ENCODE measurements around the gene IMP4.
"Not testable (repeated sequence)": the region's sequence is repeated elsewhere in the genome, so short reads cannot be mapped to it uniquely, and the experiment has no call there.

Gene IMP4

DNA sequence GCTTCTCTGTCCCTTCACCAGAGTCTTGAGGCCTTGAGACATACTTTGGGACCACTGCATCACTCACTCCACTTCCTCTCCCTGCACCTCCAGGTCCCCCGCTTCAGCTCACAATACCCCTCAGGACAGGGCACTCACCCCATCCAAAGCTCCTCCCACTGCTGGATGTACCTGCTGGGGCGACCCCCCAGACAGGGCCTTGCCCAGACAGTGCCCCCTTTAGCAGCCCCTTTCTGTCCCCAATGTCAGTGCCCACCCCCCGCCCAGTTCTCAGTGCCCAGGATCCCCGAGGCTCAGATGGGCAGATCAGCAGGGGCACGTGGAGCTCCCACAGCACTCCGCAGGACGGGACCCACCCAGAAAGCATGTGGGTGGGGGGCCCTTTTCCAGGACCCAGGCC lies 23.8 kb upstream of the IMP4 start:
- H3K4me1 ChIP-seq (ENCODE audit: control insufficient read depth in 1 of 2, insufficient read depth in 1 of 2, low read depth in 1 of 2, low read length in 1 of 2), result no peaks in the 10 kb centered on the region
- no peak overlapping the region for H3K27ac ChIP-seq
- peaks cover 42% of the 10 kb centered on the region for H3K27me3 ChIP-seq
- no peak overlapping the region for H3K4me3 ChIP-seq (ENCODE audit: low read depth in 1 of 2, low read length in 1 of 2)
- TF ChIP-seq, protein P1, sequence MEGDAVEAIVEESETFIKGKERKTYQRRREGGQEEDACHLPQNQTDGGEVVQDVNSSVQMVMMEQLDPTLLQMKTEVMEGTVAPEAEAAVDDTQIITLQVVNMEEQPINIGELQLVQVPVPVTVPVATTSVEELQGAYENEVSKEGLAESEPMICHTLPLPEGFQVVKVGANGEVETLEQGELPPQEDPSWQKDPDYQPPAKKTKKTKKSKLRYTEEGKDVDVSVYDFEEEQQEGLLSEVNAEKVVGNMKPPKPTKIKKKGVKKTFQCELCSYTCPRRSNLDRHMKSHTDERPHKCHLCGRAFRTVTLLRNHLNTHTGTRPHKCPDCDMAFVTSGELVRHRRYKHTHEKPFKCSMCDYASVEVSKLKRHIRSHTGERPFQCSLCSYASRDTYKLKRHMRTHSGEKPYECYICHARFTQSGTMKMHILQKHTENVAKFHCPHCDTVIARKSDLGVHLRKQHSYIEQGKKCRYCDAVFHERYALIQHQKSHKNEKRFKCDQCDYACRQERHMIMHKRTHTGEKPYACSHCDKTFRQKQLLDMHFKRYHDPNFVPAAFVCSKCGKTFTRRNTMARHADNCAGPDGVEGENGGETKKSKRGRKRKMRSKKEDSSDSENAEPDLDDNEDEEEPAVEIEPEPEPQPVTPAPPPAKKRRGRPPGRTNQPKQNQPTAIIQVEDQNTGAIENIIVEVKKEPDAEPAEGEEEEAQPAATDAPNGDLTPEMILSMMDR (IDR thresholded peaks at IDR 0.05), result no peak
- H3K36me3 ChIP-seq, result no peaks in the 10 kb centered on the region
- no peaks in the 10 kb centered on the region for H3K9me3 ChIP-seq

DNA sequence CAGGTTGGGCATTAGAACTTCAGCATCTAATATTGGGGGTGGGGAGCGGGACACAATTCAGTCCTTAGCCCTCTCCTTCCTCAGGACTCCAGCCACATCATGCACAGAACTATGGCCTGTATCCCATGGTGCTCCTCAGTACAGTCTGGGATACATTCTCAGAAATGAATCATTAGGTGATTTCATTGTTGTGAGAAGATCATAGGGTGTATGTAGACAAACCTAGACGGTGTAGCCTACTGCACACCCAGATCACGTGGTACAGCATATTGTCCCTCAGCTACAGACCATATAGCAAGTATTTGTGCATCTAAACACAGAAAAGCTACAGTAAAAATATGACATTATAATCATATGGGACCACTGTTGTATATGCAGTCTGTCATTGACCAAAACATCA lies 23.2 kb upstream of the IMP4 start:
- Histone ChIP-seq H3K9me3 (no peaks in the 10 kb centered on the region), H3K27ac (no peak overlapping the region), H3K4me3 (ENCODE audit: low read depth in 1 of 2, low read length in 1 of 2) (no peak overlapping the region), H3K36me3 (no peaks in the 10 kb centered on the region), H3K4me1 (ENCODE audit: control insufficient read depth in 1 of 2, insufficient read depth in 1 of 2, low read depth in 1 of 2, low read length in 1 of 2) (no peaks in the 10 kb centered on the region), H3K27me3 (peaks cover 48% of the 10 kb centered on the region)
- TF ChIP-seq, protein P1 (IDR thresholded peaks at IDR 0.05), result no peak

DNA sequence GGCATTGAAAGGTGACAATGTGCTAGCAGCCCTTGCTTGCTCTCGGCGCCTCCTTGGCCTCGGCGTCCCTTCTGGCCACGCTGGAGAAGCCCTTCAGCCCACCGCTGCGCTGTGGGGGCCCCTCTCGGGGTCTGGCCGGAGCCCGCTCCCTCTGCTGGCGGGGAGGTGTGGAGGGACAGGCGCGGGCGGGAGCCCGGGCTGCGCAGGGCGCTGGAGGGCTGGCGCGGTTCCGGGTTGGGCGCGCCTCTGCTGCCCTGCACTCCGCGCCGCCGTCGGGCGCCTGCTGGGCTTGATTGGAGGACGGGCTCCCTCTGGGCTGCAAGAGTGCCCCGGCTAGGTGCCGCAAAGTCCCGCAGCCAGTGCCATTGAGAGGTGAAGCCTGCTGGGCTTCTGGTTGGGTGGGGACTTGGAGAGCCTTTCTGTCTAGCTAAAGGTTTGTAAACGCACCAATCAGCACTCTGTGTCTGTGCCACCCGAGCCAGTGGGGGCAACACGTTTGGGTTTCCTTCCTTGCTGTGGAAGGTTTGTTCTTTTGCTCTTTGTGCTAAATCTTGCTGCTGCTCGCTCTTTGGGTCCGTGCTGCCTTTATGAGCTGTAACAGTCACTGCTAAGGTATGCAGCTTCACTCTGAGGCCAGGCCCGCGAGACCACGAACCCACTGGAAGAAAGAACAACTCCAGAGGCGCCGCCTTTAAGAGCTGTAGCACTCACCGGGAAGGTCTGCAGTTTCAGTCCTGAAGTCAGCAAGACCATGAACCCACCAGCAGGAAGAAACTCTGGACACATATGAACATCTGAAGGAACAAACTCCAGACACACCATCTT lies 14.8 kb upstream of the IMP4 start:
- Histone ChIP-seq H3K4me3 (ENCODE audit: low read depth in 1 of 2, low read length in 1 of 2) (no peak overlapping the region), H3K4me1 (ENCODE audit: control insufficient read depth in 1 of 2, insufficient read depth in 1 of 2, low read depth in 1 of 2, low read length in 1 of 2) (peaks cover 5 to 9% of the 10 kb centered on the region in 2 experiments), H3K9me3 (no peaks in the 10 kb centered on the region), H3K27me3 (peaks cover 99% of the 10 kb centered on the region), H3K36me3 (no peaks in the 10 kb centered on the region), H3K27ac (no peak overlapping the region)
- TF ChIP-seq, protein P1 (IDR thresholded peaks at IDR 0.05), result no peak

DNA sequence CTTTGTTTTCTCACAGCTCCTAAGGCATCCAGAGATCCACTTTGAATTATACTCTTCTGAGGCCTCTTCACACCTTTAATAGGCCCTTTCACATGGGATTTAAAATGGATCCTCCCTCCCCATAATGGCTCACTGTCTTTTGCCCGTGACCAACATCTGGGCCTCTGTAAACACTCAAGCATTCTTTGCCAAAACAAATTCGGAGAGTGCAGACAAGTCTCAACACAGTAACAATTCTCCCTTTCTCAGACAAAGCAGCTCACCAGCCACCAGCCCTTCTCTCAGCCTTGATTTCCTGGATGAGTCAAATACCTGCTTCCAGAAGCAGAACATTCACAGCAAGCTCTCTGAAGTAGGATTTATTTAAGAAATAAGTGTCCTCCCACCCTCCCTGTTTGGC lies 14.0 kb upstream of the IMP4 start:
- peaks cover 91% of the 10 kb centered on the region for H3K27me3 ChIP-seq
- no peak overlapping the region for H3K4me3 ChIP-seq (ENCODE audit: low read depth in 1 of 2, low read length in 1 of 2)
- no peaks in the 10 kb centered on the region for H3K36me3 ChIP-seq
- TF ChIP-seq, protein P1 (IDR thresholded peaks at IDR 0.05), result no peak
- H3K9me3 ChIP-seq, result no peaks in the 10 kb centered on the region
- H3K27ac ChIP-seq, result no peak overlapping the region
- peaks cover 5 to 9% of the 10 kb centered on the region in 2 experiments for H3K4me1 ChIP-seq (ENCODE audit: control insufficient read depth in 1 of 2, insufficient read depth in 1 of 2, low read depth in 1 of 2, low read length in 1 of 2)

DNA sequence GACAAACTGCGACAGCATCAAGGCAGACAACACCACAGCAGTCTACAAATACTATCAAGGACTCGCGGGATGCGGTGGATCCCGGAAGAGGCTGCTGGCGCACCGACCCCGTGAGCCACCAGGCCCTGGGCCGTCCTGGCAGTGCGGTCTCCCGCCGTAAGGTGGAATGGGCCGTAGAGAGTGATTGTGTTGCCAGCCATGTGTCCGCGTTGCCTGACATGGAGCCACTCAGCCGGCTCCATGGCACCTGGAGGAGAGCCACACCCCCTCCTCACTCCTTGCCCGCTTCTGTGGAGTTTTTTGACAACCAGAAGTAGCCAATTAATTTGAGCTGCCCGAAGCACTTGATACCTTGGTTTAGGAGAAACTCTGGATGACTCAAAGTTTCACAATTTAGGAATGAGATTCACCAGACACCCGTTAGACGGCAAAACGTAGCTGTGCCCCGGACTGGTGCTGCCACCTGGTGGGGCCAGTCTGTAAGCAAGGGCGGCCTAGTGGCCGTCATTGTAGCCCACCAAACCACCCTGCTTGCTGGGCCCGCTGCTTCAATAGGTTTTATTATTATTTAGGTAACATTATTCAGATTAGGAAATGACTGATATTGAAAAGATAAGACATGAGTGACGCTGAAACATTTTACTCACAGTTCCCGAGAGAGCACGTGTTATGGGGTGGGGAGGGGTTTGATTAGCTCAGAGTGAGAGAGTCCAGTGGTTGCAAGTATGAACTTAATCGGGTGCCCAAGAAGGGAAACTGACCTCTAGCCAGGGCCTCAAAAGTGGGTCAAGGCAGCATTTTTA lies 10.2 kb upstream of the IMP4 start:
- peaks cover 60% of the 10 kb centered on the region for H3K27me3 ChIP-seq
- TF ChIP-seq, protein P1 (IDR thresholded peaks at IDR 0.05), result peak; percentile 77
- no peak overlapping the region for H3K27ac ChIP-seq
- peaks cover 9 to 13% of the 10 kb centered on the region in 2 experiments for H3K4me1 ChIP-seq (ENCODE audit: control insufficient read depth in 1 of 2, insufficient read depth in 1 of 2, low read depth in 1 of 2, low read length in 1 of 2)
- peak overlapping the region in 1 of 2 experiments; percentile 18 for H3K4me3 ChIP-seq (ENCODE audit: low read depth in 1 of 2, low read length in 1 of 2)
- H3K36me3 ChIP-seq, result no peaks in the 10 kb centered on the region
- H3K9me3 ChIP-seq, result no peaks in the 10 kb centered on the region

DNA sequence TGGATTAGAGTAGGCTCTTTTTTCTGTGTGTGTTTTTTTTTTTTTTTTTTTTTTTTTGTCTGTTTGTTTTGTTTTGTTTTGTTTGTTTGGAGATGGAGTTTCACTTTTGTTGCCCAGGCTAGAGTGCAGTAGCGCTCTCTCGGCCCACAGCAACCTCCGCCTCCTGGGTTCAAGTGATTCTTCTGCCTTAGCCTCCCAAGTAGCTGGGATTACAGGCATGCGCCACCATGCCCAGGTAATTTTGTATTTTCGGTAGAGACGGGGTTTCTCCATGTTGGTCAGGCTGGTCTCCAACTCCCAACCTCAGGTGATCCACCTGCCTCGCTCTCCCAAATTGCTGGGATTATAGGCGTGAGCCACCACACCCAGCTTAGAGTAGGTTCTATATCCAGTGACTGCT lies 9.4 kb upstream of the IMP4 start:
- peaks cover 52% of the 10 kb centered on the region for H3K27me3 ChIP-seq
- H3K4me3 ChIP-seq (ENCODE audit: low read depth in 1 of 2, low read length in 1 of 2); H3K27ac ChIP-seq; H3K9me3 ChIP-seq; H3K36me3 ChIP-seq: not testable (repeated sequence)
- peaks cover 9 to 14% of the 10 kb centered on the region in 2 experiments for H3K4me1 ChIP-seq (ENCODE audit: control insufficient read depth in 1 of 2, insufficient read depth in 1 of 2, low read depth in 1 of 2, low read length in 1 of 2)
